ENCODE data around the gene LBX1.

DNA sequence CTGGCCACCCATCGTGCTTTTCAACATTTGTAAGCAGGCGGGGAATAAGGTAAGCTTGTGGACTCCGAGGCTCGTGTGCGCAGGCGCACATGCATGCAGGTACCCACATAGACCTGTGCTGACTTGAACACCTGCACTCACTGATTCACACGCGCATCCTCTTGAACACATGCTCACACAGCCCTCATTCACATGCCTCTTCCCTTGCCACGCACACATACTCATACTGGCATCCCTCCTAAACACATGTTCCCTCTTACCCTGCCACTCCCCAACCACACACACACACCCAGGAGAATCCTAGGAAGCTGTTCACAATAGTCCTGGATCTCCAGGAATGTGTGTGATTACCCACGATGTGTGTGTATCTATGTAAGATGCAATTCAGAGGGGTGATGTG is 44.1 kb upstream of the LBX1 start:
- TF ChIP-seq GATA3 (IDR thresholded peaks at IDR 0.05; ENCODE audit: low read depth, low read length) (no peak), GATA2 (IDR thresholded peaks at IDR 0.05; ENCODE audit: low read depth, low read length) (no peak)
